Panc1 (cell line): ENCODE data around the gene UPK2. TPM values are rescaled to one million over a fixed set of nuclear protein-coding genes. Genes with fewer than 3 reads are reported as not detected.

Experiments used
- ATAC-seq: fragments of 200-7000 bp; cut with Tn5 transposase; 2 replicates; pipeline ENCODE4 v1.9.1; 2020; ENCODE audit warnings: mild to moderate bottlenecking, moderate library complexity
- BruUV-seq: library from RNA; stranded (reverse); fragments of 400-500 nt; replicated peaks from 2 replicates; lab custom pipeline; 2021; lab: Mats Ljungman, UMichigan
- CTCF ChIA-PET: fragments of 300-600 bp; sonication (Branson Sonifier 250); formaldehyde crosslinking; loops from one replicate; lab custom pipeline; 2022; ENCODE audit warnings: antibody characterized with exemption; lab: Charles Lee
- POLR2A ChIA-PET: fragments of 300-600 bp; sonication (Branson Sonifier 250); formaldehyde crosslinking; loops from one replicate; lab custom pipeline; 2022; ENCODE audit warnings: antibody characterized with exemption; lab: Charles Lee
- DNase-seq: peaks from one replicate; pipeline ENCODE4 v3.0.0-alpha.2; 2010; ENCODE audit warnings: low read depth, low spot score
- H3K27ac ChIP-seq: 2 replicates; pipeline ENCODE4 v1.5.1; 2011; ENCODE audit warnings: mild to moderate bottlenecking, low read length, inconsistent platforms
- H3K27me3 ChIP-seq: fragments of 200-500 bp; sonication (Bioruptor generic); 2 replicates; pipeline ENCODE4 v1.6.0; 2014; ENCODE audit warnings: low read length, inconsistent platforms; ENCODE audit not compliant: control insufficient read depth, insufficient read depth
- H3K36me3 ChIP-seq: fragments of 200-500 bp; sonication (Bioruptor generic); 2 replicates; pipeline ENCODE4 v1.5.1; 2014; ENCODE audit warnings: inconsistent platforms, mild to moderate bottlenecking, low read length, moderate library complexity; ENCODE audit not compliant: control insufficient read depth, insufficient read depth
- H3K4me1 ChIP-seq: 2 replicates; pipeline ENCODE4 v1.5.1; 2011; ENCODE audit warnings: inconsistent platforms, mild to moderate bottlenecking, low read length, moderate library complexity; ENCODE audit not compliant: control insufficient read depth, insufficient read depth
- H3K4me3 ChIP-seq, 2 experiments: 2 replicates each; pipeline ENCODE4 v1.5.1; 2011 to 2012; ENCODE audit warnings: low read depth in 2 of 2, low read length in 2 of 2, mild to moderate bottlenecking in 2 of 2, inconsistent platforms in 1 of 2, moderate library complexity in 1 of 2
- H3K9me3 ChIP-seq: fragments of 200-500 bp; sonication (Bioruptor generic); 2 replicates; pipeline ENCODE4 v1.5.1; 2014; ENCODE audit warnings: low read depth, mild to moderate bottlenecking, inconsistent platforms, low read length, moderate library complexity; ENCODE audit not compliant: control insufficient read depth, insufficient read depth
- POLR2AphosphoS5 ChIP-seq: IDR thresholded peaks from 2 replicates; pipeline ENCODE4 v1.6.1; 2012; ENCODE audit warnings: mild to moderate bottlenecking, low read depth, low read length, moderate library complexity
- in situ Hi-C: cut with HindIII; loops from 2 replicates; pipeline ENCODE4 v1.10.0; 2016; ENCODE audit warnings: low sequenced_read_pairs, low pct_unique_long_range_greater_than_20kb
- intact Hi-C: fragments of 100-400 bp; cut with micrococcal nuclease; formaldehyde crosslinking; loops from one replicate; pipeline ENCODE4 v1.10.0; 2022; ENCODE audit not compliant: unreplicated experiment
- total RNA-seq: library from RNA; stranded (reverse); gene quantifications from one replicate; pipeline ENCODE4 v1.2.1, GENCODE V29; 2021; ENCODE audit not compliant: unreplicated experiment
- TF ChIP-seq, protein P1 (sequence below): fragments of 450-650 bp; IDR thresholded peaks from 2 replicates; pipeline ENCODE4 v1.5.1; 2017; ENCODE audit warnings: mild to moderate bottlenecking
- TF ChIP-seq, protein P2 (sequence below), 2 experiments: IDR thresholded peaks; 2 replicates each; pipeline ENCODE4 v1.6.1; 2011 to 2012; ENCODE audit warnings: low read depth in 2 of 2, control low read depth in 1 of 2, low read length in 1 of 2, mild to moderate bottlenecking in 1 of 2, moderate library complexity in 1 of 2; ENCODE audit not compliant: insufficient read depth in 1 of 2

Gene UPK2
- total RNA-seq, 1 experiment from 2014 or later: 0.92 TPM

DNA sequence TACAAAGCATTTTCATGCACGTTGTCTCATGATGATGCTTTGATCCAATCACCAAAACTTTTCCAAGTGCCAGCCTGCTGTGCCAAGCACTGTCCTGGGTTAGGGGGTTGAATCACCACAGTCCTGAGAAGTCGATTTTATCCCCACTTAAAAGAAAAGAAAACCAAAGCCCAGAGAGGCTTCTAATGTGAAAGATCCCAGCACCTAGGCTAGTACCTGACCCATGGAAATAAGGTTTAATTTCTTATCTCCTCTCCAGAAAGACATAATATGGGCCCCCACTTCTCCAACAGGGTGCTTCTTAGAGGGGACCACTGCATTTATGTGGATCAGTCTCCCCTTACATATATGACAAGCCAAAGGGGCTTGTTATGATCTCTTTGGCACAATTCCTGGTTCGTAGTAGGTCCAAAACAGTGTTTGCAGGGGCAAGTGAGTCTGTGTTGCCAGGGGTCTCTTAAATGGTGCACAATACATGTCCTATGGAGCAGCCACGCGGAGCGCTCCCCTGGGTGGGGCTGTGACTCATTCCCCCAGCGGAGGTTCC, 28.5 kb upstream of the UPK2 start:
- Histone ChIP-seq H3K4me1 (peaks cover 25% of the 10 kb centered on the region), H3K4me3 (peak overlapping the region; percentile 68 to 72), H3K36me3 (no peaks in the 10 kb centered on the region), H3K9me3 (no peaks in the 10 kb centered on the region), H3K27ac (peak overlapping the region; percentile 97), H3K27me3 (no peaks in the 10 kb centered on the region)
- ChIA-PET POLR2A (no interaction called here), CTCF (interaction anchor here (0.6 to 1.4 kb wide), 4 partner anchors 18 to 242 kb away, joined by 4 to 6 read pairs (median 5); no protein-coding TSS in a partner anchor)
- in situ Hi-C loops (no loop called here), intact Hi-C loops (loop anchor here (1.0 kb wide), 1 partner anchor 20 kb away; no protein-coding TSS in a partner anchor)
- TF ChIP-seq, protein P1, sequence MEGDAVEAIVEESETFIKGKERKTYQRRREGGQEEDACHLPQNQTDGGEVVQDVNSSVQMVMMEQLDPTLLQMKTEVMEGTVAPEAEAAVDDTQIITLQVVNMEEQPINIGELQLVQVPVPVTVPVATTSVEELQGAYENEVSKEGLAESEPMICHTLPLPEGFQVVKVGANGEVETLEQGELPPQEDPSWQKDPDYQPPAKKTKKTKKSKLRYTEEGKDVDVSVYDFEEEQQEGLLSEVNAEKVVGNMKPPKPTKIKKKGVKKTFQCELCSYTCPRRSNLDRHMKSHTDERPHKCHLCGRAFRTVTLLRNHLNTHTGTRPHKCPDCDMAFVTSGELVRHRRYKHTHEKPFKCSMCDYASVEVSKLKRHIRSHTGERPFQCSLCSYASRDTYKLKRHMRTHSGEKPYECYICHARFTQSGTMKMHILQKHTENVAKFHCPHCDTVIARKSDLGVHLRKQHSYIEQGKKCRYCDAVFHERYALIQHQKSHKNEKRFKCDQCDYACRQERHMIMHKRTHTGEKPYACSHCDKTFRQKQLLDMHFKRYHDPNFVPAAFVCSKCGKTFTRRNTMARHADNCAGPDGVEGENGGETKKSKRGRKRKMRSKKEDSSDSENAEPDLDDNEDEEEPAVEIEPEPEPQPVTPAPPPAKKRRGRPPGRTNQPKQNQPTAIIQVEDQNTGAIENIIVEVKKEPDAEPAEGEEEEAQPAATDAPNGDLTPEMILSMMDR: no peak
- TF ChIP-seq, protein P2, sequence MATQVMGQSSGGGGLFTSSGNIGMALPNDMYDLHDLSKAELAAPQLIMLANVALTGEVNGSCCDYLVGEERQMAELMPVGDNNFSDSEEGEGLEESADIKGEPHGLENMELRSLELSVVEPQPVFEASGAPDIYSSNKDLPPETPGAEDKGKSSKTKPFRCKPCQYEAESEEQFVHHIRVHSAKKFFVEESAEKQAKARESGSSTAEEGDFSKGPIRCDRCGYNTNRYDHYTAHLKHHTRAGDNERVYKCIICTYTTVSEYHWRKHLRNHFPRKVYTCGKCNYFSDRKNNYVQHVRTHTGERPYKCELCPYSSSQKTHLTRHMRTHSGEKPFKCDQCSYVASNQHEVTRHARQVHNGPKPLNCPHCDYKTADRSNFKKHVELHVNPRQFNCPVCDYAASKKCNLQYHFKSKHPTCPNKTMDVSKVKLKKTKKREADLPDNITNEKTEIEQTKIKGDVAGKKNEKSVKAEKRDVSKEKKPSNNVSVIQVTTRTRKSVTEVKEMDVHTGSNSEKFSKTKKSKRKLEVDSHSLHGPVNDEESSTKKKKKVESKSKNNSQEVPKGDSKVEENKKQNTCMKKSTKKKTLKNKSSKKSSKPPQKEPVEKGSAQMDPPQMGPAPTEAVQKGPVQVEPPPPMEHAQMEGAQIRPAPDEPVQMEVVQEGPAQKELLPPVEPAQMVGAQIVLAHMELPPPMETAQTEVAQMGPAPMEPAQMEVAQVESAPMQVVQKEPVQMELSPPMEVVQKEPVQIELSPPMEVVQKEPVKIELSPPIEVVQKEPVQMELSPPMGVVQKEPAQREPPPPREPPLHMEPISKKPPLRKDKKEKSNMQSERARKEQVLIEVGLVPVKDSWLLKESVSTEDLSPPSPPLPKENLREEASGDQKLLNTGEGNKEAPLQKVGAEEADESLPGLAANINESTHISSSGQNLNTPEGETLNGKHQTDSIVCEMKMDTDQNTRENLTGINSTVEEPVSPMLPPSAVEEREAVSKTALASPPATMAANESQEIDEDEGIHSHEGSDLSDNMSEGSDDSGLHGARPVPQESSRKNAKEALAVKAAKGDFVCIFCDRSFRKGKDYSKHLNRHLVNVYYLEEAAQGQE (IDR thresholded peaks at IDR 0.05; ENCODE audit: insufficient read depth in 1 of 2, low read depth in 2 of 2, low read length in 1 of 2): peak in 1 of 2 experiments; percentile 39; a peak in 1 of 4 replicates
- BruUV-seq: no TSS peak
- DNase-seq (no peak), ATAC-seq (no peak)

GRCh38 chr11:118928101-118928869, 27.8 kb upstream of the UPK2 start:
- intact Hi-C loops (loop anchor here (1.0 kb wide), 1 partner anchor 21 kb away; no protein-coding TSS in a partner anchor), in situ Hi-C loops (no loop called here)
- TF ChIP-seq POLR2AphosphoS5: no peak
- TF ChIP-seq, protein P2 (IDR thresholded peaks at IDR 0.05; ENCODE audit: insufficient read depth in 1 of 2, low read depth in 2 of 2, low read length in 1 of 2): peak; percentile 28 to 58; a peak in 2 of 4 replicates
- TF ChIP-seq, protein P1: peak; percentile 99
- no TSS peak for BruUV-seq
- DNase-seq (peak; percentile 97), ATAC-seq (peak; percentile 76)
- H3K27ac ChIP-seq: peak overlapping the region; percentile 97
- H3K4me1 ChIP-seq: peaks cover 25% of the 10 kb centered on the region
- ChIA-PET POLR2A (interaction anchor here (0.6 kb wide), 1 partner anchor 17 kb away, joined by 3 read pairs; no protein-coding TSS in a partner anchor), CTCF (interaction anchor here (0.6 to 1.4 kb wide), 5 partner anchors 19 to 242 kb away, joined by 4 to 6 read pairs (median 5); no protein-coding TSS in a partner anchor)
- no peaks in the 10 kb centered on the region for H3K27me3 ChIP-seq
- H3K9me3 ChIP-seq: no peaks in the 10 kb centered on the region
- H3K36me3 ChIP-seq: no peaks in the 10 kb centered on the region
- peak overlapping the region; percentile 68 to 72 for H3K4me3 ChIP-seq
